IMR-90 (cell line): ENCODE measurements around the gene SERPINA10. TPM values are rescaled to one million over a fixed set of nuclear protein-coding genes. Genes with fewer than 3 reads are reported as not detected.

Experiments
- ATAC-seq: fragments of 200-7000 bp; cut with Tn5 transposase; 2 replicates; pipeline ENCODE4 v1.9.1; 2020; ENCODE audit warnings: low read depth, mild to moderate bottlenecking, moderate library complexity
- BruUV-seq: library from RNA; stranded (reverse); fragments of 400-500 nt; replicated peaks from 2 replicates; lab custom pipeline; 2021; lab: Mats Ljungman, UMichigan
- CTCF ChIA-PET: fragments of 300-600 bp; formaldehyde crosslinking; extraction: SDS; loops from one replicate; lab custom pipeline; 2021; ENCODE audit warnings: antibody characterized with exemption; lab: Yijun Ruan, JAX
- POLR2A ChIA-PET: fragments of 300-600 bp; sonication (Branson Sonifier 250); formaldehyde crosslinking; loops from one replicate; lab custom pipeline; 2022; ENCODE audit warnings: antibody characterized with exemption; ENCODE audit not compliant: unreplicated experiment; lab: Charles Lee
- DNase-seq: peaks from one replicate; pipeline ENCODE4 v3.0.0; 2013
- H2AFZ ChIP-seq: replicated peaks from 2 replicates; pipeline ENCODE3; 2013; ENCODE audit warnings: low read length, mild to moderate bottlenecking; ENCODE audit not compliant: poor library complexity
- H2AK5ac ChIP-seq: 2 replicates; pipeline ENCODE4 v1.6.1; 2013; ENCODE audit warnings: low read depth, low read length, inconsistent platforms
- H2AK9ac ChIP-seq: replicated peaks from 2 replicates; pipeline ENCODE3; 2013; ENCODE audit warnings: mild to moderate bottlenecking, low read depth, low read length, moderate library complexity; ENCODE audit not compliant: poor library complexity
- H2BK120ac ChIP-seq: 2 replicates; pipeline ENCODE4 v1.6.1; 2013; ENCODE audit warnings: low read depth, low read length, inconsistent platforms
- H2BK15ac ChIP-seq: 3 replicates; pipeline ENCODE4 v1.6.1; 2013; ENCODE audit warnings: low read depth, low read length, inconsistent platforms
- H2BK20ac ChIP-seq: 2 replicates; pipeline ENCODE4 v1.6.1; 2013; ENCODE audit warnings: low read depth, mild to moderate bottlenecking, inconsistent platforms, low read length, moderate library complexity
- H2BK5ac ChIP-seq: 2 replicates; pipeline ENCODE4 v1.6.1; 2013; ENCODE audit warnings: mild to moderate bottlenecking, low read depth, low read length, inconsistent platforms; ENCODE audit not compliant: poor library complexity, severe bottlenecking
- H3K14ac ChIP-seq: replicated peaks from 2 replicates; pipeline ENCODE4 v1.6.1; 2013; ENCODE audit warnings: low read depth, low read length, inconsistent platforms
- H3K18ac ChIP-seq: 2 replicates; pipeline ENCODE4 v1.6.1; 2013; ENCODE audit warnings: low read depth, low read length, control low read depth
- H3K23ac ChIP-seq: 2 replicates; pipeline ENCODE4 v1.6.1; 2013; ENCODE audit warnings: low read depth, low read length, inconsistent platforms
- H3K27ac ChIP-seq: 2 replicates; pipeline ENCODE4 v1.5.1; 2013; ENCODE audit warnings: mild to moderate bottlenecking, control low read depth, low read length; ENCODE audit not compliant: insufficient read depth
- H3K27me3 ChIP-seq: 2 replicates; pipeline ENCODE4 v1.6.1; 2013; ENCODE audit warnings: low read length; ENCODE audit not compliant: control insufficient read depth, insufficient read depth
- H3K36me3 ChIP-seq: 2 replicates; pipeline ENCODE4 v1.6.1; 2013; ENCODE audit warnings: low read length, mixed read lengths; ENCODE audit not compliant: control insufficient read depth, insufficient read depth
- H3K4ac ChIP-seq: 2 replicates; pipeline ENCODE4 v1.6.1; 2013; ENCODE audit warnings: low read depth, low read length, inconsistent platforms
- H3K4me1 ChIP-seq: 2 replicates; pipeline ENCODE4 v1.6.1; 2013; ENCODE audit warnings: low read length, mixed read lengths; ENCODE audit not compliant: control insufficient read depth, insufficient read depth
- H3K4me2 ChIP-seq: 2 replicates; pipeline ENCODE4 v1.6.1; 2013; ENCODE audit warnings: low read depth, mild to moderate bottlenecking, control low read depth, low read length, moderate library complexity
- H3K4me3 ChIP-seq: 2 replicates; pipeline ENCODE4 v1.5.1; 2013; ENCODE audit warnings: low read depth, mild to moderate bottlenecking, control low read depth, low read length, moderate library complexity; ENCODE audit not compliant: insufficient read depth
- H3K56ac ChIP-seq: 2 replicates; pipeline ENCODE4 v1.6.1; 2013; ENCODE audit warnings: low read length, inconsistent platforms; ENCODE audit not compliant: insufficient read depth; ENCODE audit errors: extremely low read depth
- H3K79me1 ChIP-seq, 2 experiments: 2 replicates each; pipeline ENCODE4 v1.6.1; 2013; ENCODE audit warnings: low read length in 2 of 2, inconsistent platforms in 1 of 2, low read depth in 1 of 2
- H3K9ac ChIP-seq: 2 replicates; pipeline ENCODE4 v1.6.1; 2013; ENCODE audit warnings: low read depth, low read length, control low read depth
- H3K9me1 ChIP-seq: 2 replicates; pipeline ENCODE4 v1.6.1; 2013; ENCODE audit warnings: low read length, inconsistent platforms; ENCODE audit not compliant: insufficient read depth
- H3K9me3 ChIP-seq: 2 replicates; pipeline ENCODE4 v1.6.1; 2013; ENCODE audit warnings: low read length; ENCODE audit not compliant: control insufficient read depth, insufficient read depth
- H4K20me1 ChIP-seq: 2 replicates; pipeline ENCODE4 v1.6.1; 2013; ENCODE audit warnings: low read length, inconsistent platforms; ENCODE audit not compliant: insufficient read depth
- H4K5ac ChIP-seq: 2 replicates; pipeline ENCODE4 v1.6.1; 2013; ENCODE audit warnings: mild to moderate bottlenecking, low read depth, low read length, control low read depth
- H4K8ac ChIP-seq, 2 experiments: 2 replicates each; pipeline ENCODE4 v1.6.1; 2013; ENCODE audit warnings: low read depth in 2 of 2, low read length in 2 of 2, control low read depth in 1 of 2, inconsistent platforms in 1 of 2
- H4K91ac ChIP-seq: 2 replicates; pipeline ENCODE4 v1.6.1; 2013; ENCODE audit warnings: low read depth, low read length, inconsistent platforms; ENCODE audit not compliant: insufficient read depth
- BHLHE40 ChIP-seq: fragments of 150-350 bp; IDR thresholded peaks from 2 replicates; pipeline ENCODE4 v1.6.1; 2016; ENCODE audit warnings: mild to moderate bottlenecking, low read depth, low read length
- CEBPB ChIP-seq: IDR thresholded peaks from 2 replicates; pipeline ENCODE4 v1.6.1; 2012; ENCODE audit warnings: low read depth, low read length, improper control_type of control experiment
- CHD1 ChIP-seq: IDR thresholded peaks from 2 replicates; pipeline ENCODE4 v1.6.1; 2012; ENCODE audit warnings: low read depth, low read length, improper control_type of control experiment
- FOS ChIP-seq: fragments of 150-350 bp; IDR thresholded peaks from 2 replicates; pipeline ENCODE4 v1.6.1; 2016; ENCODE audit warnings: low read depth, low read length
- MAFK ChIP-seq: IDR thresholded peaks from 2 replicates; pipeline ENCODE4 v1.6.1; 2012; ENCODE audit warnings: low read depth, low read length, improper control_type of control experiment
- MAZ ChIP-seq: IDR thresholded peaks from 2 replicates; pipeline ENCODE4 v1.6.1; 2012; ENCODE audit warnings: low read depth, mild to moderate bottlenecking, low read length, improper control_type of control experiment, moderate library complexity, borderline replicate concordance
- MXI1 ChIP-seq: IDR thresholded peaks from 2 replicates; pipeline ENCODE4 v1.6.1; 2012; ENCODE audit warnings: low read depth, mild to moderate bottlenecking, low read length, moderate library complexity, borderline replicate concordance
- POLR2A ChIP-seq: IDR thresholded peaks from 2 replicates; pipeline ENCODE4 v1.6.1; 2012; ENCODE audit warnings: mild to moderate bottlenecking, low read depth, low read length
- RCOR1 ChIP-seq: IDR thresholded peaks from 2 replicates; pipeline ENCODE4 v1.6.1; 2012; ENCODE audit warnings: mild to moderate bottlenecking, low read length, improper control_type of control experiment; ENCODE audit not compliant: insufficient replicate concordance
- RFX5 ChIP-seq: IDR thresholded peaks from 2 replicates; pipeline ENCODE4 v1.8.0; 2012; ENCODE audit warnings: low read depth, mild to moderate bottlenecking, low read length, moderate library complexity
- SMC3 ChIP-seq: fragments of 150-350 bp; IDR thresholded peaks from 2 replicates; pipeline ENCODE4 v1.6.1; 2016; ENCODE audit warnings: low read depth, mild to moderate bottlenecking, antibody characterized with exemption, low read length, moderate library complexity
- WGBS, 2 experiments: methylation state at CpG; one replicate each; pipeline versions ENCODE4 v1.1.5 to v1.1.7; 2013; ENCODE audit warnings: missing lambda C conversion rate in 2 of 2; ENCODE audit not compliant: insufficient read length in 1 of 2; ENCODE audit errors: extremely low coverage in 2 of 2; 5-methylcytosine and 5-hydroxymethylcytosine counted together
- dilution Hi-C: fragments of 300-500 bp; cut with HindIII; formaldehyde crosslinking; loops from one replicate; pipeline ENCODE4 v1.14.3; 2018; ENCODE audit warnings: low sequenced_read_pairs; ENCODE audit not compliant: unreplicated experiment
- in situ Hi-C: fragments of 300-500 bp; cut with MboI; formaldehyde crosslinking; loops from 3 replicates; pipeline ENCODE4 v1.14.3; 2019; ENCODE audit warnings: low sequenced_read_pairs, inconsistent platforms, mixed read lengths
- intact Hi-C: fragments of 100-400 bp; cut with micrococcal nuclease; formaldehyde crosslinking; loops from 2 replicates; pipeline ENCODE4 v1.10.0; 2022
- polyA plus RNA-seq, 3 experiments: library from polyadenylated mRNA; depleted of rRNA; stranded (reverse); fragments of >200 nt; gene quantifications; 2 replicates each; pipeline ENCODE4 v1.2.3, GENCODE V29; 2012; ENCODE audit warnings: low replicate concordance in 1 of 3
- total RNA-seq: library from RNA; depleted of rRNA; stranded (reverse); fragments of >200 nt; gene quantifications from 2 replicates; pipeline ENCODE4 v1.2.3, GENCODE V29; 2012
- TF ChIP-seq, protein P1 (sequence below): conservative IDR thresholded peaks from 2 replicates; pipeline ENCODE4 v1.5.1; 2012; ENCODE audit warnings: mild to moderate bottlenecking, low read depth, low read length, improper control_type of control experiment
- TF ChIP-seq, protein P2 (sequence below): fragments of 150-350 bp; IDR thresholded peaks from 2 replicates; pipeline ENCODE4 v1.6.1; 2016; ENCODE audit warnings: low read depth, mild to moderate bottlenecking, low read length, moderate library complexity, borderline replicate concordance
- TF ChIP-seq, protein P3 (sequence below): fragments of 150-350 bp; IDR thresholded peaks from 2 replicates; pipeline ENCODE4 v1.6.1; 2017; ENCODE audit warnings: mild to moderate bottlenecking, antibody characterized with exemption, low read length, low read depth

The SERPINA10 gene
- total and polyA plus RNA-seq, 2 of the 4 experiments (the other 2 are of a cell fraction), result not detected

DNA sequence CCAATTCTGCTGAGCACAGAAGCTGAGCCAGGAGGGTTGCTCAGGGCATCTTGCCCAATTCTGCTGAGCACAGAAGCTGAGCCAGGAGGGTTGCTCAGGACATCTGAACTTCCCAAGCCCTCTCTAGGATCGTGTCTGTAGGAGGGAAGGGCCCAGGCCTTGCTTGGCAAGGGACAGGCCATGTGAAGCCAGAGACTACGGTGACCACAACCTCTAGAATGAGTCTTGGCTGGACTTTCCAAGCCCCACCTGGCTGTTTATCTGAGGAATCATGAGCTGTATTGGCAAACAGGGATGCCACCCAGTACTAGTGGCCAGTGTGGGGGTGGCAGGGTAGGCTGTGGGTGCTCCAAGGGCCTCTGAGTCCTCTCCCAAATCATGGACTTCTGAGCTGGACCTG lies 37.8 kb upstream of the SERPINA10 start:
- no peak overlapping the region for H2BK120ac ChIP-seq
- H2AK9ac ChIP-seq, result no peak overlapping the region
- H4K5ac ChIP-seq, result no peak overlapping the region
- no peak overlapping the region for H2AFZ ChIP-seq
- H3K9ac ChIP-seq, result no peak overlapping the region
- no peaks in the 10 kb centered on the region; the same call in 1 of the 2 replicates for H3K27me3 ChIP-seq
- H3K4me2 ChIP-seq, result no peak overlapping the region
- H2BK20ac ChIP-seq, result no peak overlapping the region
- no peak overlapping the region for H3K14ac ChIP-seq
- H3K4ac ChIP-seq, result no peak overlapping the region
- no peaks in the 10 kb centered on the region for H3K36me3 ChIP-seq
- no peak for ATAC-seq
- no peak overlapping the region for H2BK15ac ChIP-seq
- no peaks in the 10 kb centered on the region for H4K20me1 ChIP-seq
- POLR2A ChIA-PET, result no interaction called here
- dilution Hi-C loops, result no loop called here
- CTCF ChIA-PET, result no interaction called here
- H2BK5ac ChIP-seq, result no peak overlapping the region
- H3K56ac ChIP-seq, result no peak overlapping the region
- H3K4me1 ChIP-seq, result no peaks in the 10 kb centered on the region
- DNase-seq, result no peak
- no peak overlapping the region for H3K23ac ChIP-seq
- H3K18ac ChIP-seq, result no peak overlapping the region
- no peaks in the 10 kb centered on the region for H3K9me3 ChIP-seq
- BruUV-seq, result no TSS peak
- intact Hi-C loops, result no loop called here
- no peak overlapping the region for H4K8ac ChIP-seq
- no peak overlapping the region for H2AK5ac ChIP-seq
- WGBS, 2 experiments, result no CpG with 5 or more reads among the region's 2 CpGs
- no peak overlapping the region for H4K91ac ChIP-seq
- TF ChIP-seq BHLHE40 (no peak), MAZ (no peak), RCOR1 (no peak), CEBPB (no peak), POLR2A (no peak), MXI1 (no peak), FOS (no peak), RFX5 (no peak), SMC3 (no peak), MAFK (no peak), CHD1 (no peak)
- TF ChIP-seq, protein P1, sequence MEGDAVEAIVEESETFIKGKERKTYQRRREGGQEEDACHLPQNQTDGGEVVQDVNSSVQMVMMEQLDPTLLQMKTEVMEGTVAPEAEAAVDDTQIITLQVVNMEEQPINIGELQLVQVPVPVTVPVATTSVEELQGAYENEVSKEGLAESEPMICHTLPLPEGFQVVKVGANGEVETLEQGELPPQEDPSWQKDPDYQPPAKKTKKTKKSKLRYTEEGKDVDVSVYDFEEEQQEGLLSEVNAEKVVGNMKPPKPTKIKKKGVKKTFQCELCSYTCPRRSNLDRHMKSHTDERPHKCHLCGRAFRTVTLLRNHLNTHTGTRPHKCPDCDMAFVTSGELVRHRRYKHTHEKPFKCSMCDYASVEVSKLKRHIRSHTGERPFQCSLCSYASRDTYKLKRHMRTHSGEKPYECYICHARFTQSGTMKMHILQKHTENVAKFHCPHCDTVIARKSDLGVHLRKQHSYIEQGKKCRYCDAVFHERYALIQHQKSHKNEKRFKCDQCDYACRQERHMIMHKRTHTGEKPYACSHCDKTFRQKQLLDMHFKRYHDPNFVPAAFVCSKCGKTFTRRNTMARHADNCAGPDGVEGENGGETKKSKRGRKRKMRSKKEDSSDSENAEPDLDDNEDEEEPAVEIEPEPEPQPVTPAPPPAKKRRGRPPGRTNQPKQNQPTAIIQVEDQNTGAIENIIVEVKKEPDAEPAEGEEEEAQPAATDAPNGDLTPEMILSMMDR, result no peak
- TF ChIP-seq, protein P2, sequence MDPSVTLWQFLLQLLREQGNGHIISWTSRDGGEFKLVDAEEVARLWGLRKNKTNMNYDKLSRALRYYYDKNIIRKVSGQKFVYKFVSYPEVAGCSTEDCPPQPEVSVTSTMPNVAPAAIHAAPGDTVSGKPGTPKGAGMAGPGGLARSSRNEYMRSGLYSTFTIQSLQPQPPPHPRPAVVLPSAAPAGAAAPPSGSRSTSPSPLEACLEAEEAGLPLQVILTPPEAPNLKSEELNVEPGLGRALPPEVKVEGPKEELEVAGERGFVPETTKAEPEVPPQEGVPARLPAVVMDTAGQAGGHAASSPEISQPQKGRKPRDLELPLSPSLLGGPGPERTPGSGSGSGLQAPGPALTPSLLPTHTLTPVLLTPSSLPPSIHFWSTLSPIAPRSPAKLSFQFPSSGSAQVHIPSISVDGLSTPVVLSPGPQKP, result no peak
- TF ChIP-seq, protein P3, sequence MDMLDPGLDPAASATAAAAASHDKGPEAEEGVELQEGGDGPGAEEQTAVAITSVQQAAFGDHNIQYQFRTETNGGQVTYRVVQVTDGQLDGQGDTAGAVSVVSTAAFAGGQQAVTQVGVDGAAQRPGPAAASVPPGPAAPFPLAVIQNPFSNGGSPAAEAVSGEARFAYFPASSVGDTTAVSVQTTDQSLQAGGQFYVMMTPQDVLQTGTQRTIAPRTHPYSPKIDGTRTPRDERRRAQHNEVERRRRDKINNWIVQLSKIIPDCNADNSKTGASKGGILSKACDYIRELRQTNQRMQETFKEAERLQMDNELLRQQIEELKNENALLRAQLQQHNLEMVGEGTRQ, result no peak
- H3K4me3 ChIP-seq, result no peak overlapping the region
- H3K27ac ChIP-seq, result no peak overlapping the region
- H3K79me1 ChIP-seq, result no peaks in the 10 kb centered on the region
- H3K9me1 ChIP-seq, result no peaks in the 10 kb centered on the region
- in situ Hi-C loops, result no loop called here
